Natural killer cell treated with Interleukin-12 subunit alpha and Interleukin-12 subunit beta and Interleukin-15 and Interleukin-18, amount 100 ng/mL, for 72 hours (primary cell): Measurements from ENCODE around the gene SQSTM1. TPM values are rescaled to one million over a fixed set of nuclear protein-coding genes. Genes with fewer than 3 reads are reported as not detected.

ENCODE experiments used
- total RNA-seq, 2 donors: library from RNA; stranded (reverse); gene quantifications; one replicate each; pipeline ENCODE4 v1.2.3, GENCODE V29; 2022

SQSTM1 gene
- total RNA-seq, 2 donors from 2014 or later, result 218 to 332 TPM

Other genes with a start within 250 kb of the SQSTM1 start
- gene HNRNPH1, start 197.2 kb upstream of the SQSTM1 start, total RNA-seq, result 1,000 to 10,000 TPM in 1 of 2 donors, 100 to 1,000 TPM in 1; 874 to 1,296 TPM
- gene CBY3, start 139.9 kb upstream of the SQSTM1 start, total RNA-seq, result 1 to 10 TPM in 1 of 2 donors, not detected in 1; 1.6 TPM
- 100 to 1,000 TPM; 633 to 749 TPM for gene CANX, start 121.9 kb upstream of the SQSTM1 start, total RNA-seq
- 10 to 100 TPM; 31.4 to 41.1 TPM for gene MAML1, start 88.1 kb upstream of the SQSTM1 start, total RNA-seq
- gene LTC4S, start 26.9 kb upstream of the SQSTM1 start, total RNA-seq, result 1 to 10 TPM; 2.9 to 4.0 TPM
- 100 to 1,000 TPM in 1 of 2 donors, 10 to 100 TPM in 1; 73.2 to 105 TPM for gene MGAT4B, start 14.0 kb upstream of the SQSTM1 start, total RNA-seq
- 10 to 100 TPM; 15.9 to 25.2 TPM for gene MRNIP, start 37.9 kb downstream of the SQSTM1 start, total RNA-seq
- 100 to 1,000 TPM; 114 to 151 TPM for gene TBC1D9B, start 87.0 kb downstream of the SQSTM1 start, total RNA-seq